Peyer's patch (tissue), 4 donors: Measurements from ENCODE around the gene CNOT1.

Source experiments
- CTCF ChIP-seq, 6 experiments: fragments of 450-650 bp in 4 of 6; fragments of 200-600 bp in 2 of 6; sonication (generic) in 1 of 6; IDR thresholded peaks; one replicate each; pipeline ENCODE4 v1.5.1; 2017 to 2019; ENCODE audit warnings: antibody characterized with exemption in 6 of 6, mild to moderate bottlenecking in 3 of 6, moderate library complexity in 1 of 6
- POLR2A ChIP-seq, 2 donors: fragments of 450-650 bp; IDR thresholded peaks; one replicate each; pipeline ENCODE4 v1.5.1; 2017; ENCODE audit warnings: antibody characterized with exemption in 2 of 2, mild to moderate bottlenecking in 2 of 2, moderate library complexity in 2 of 2

GRCh38 chr16:58551496-58551895 lies 78.1 kb downstream of the CNOT1 start:
- TF ChIP-seq CTCF (IDR thresholded peaks at IDR 0.05), result no peak
- no peak for TF ChIP-seq POLR2A (IDR thresholded peaks at IDR 0.05)
